Central memory CD8-positive, alpha-beta T cell (primary cell): ENCODE measurements around the gene S1PR2.
A peak's percentile ranks its signal among the peaks of the same experiment; 100 is the strongest.
"Not testable (repeated sequence)": the region's sequence is repeated elsewhere in the genome, so short reads cannot be mapped to it uniquely, and the experiment has no call there.

Experiments
- ATAC-seq: fragments of 150-1000 bp; cut with Tn5 transposase; replicated peaks from 2 replicates; pipeline ENCODE4 v1.10.0; 2022; ENCODE audit warnings: mild to moderate bottlenecking, moderate FRiP score, moderate number of reproducible peaks; ENCODE audit not compliant: poor library complexity, severe bottlenecking; ENCODE audit errors: extremely low read depth
- DNase-seq, 2 donors: peaks; one replicate each; pipeline ENCODE4 v3.0.0; 2021; ENCODE audit warnings: low spot score in 2 of 2
- H3K27ac Mint-ChIP-seq: one replicate; pipeline ENCODE4 v1.8.0; 2022; ENCODE audit warnings: low read depth, mild to moderate bottlenecking, moderate library complexity, mixed read lengths
- H3K27me3 Mint-ChIP-seq: one replicate; pipeline ENCODE4 v1.8.0; 2022; ENCODE audit warnings: mixed read lengths
- H3K36me3 Mint-ChIP-seq: one replicate; pipeline ENCODE4 v1.8.0; 2022; ENCODE audit warnings: mild to moderate bottlenecking, moderate library complexity, mixed read lengths; ENCODE audit not compliant: insufficient read depth
- H3K4me1 Mint-ChIP-seq: one replicate; pipeline ENCODE4 v1.8.0; 2022; ENCODE audit warnings: mixed read lengths
- H3K4me3 Mint-ChIP-seq: one replicate; pipeline ENCODE4 v1.8.0; 2022; ENCODE audit warnings: mild to moderate bottlenecking, moderate library complexity, mixed read lengths
- H3K9me3 Mint-ChIP-seq: one replicate; pipeline ENCODE4 v1.8.0; 2022; ENCODE audit warnings: mixed read lengths

Gene S1PR2

GRCh38 chr19:10191347-10191746 lies 39.8 kb downstream of the S1PR2 start:
- no peak overlapping the region for H3K4me3 Mint-ChIP-seq
- DNase-seq (no peak), ATAC-seq (no peak)
- peaks cover 33% of the 10 kb centered on the region for H3K36me3 Mint-ChIP-seq
- no peaks in the 10 kb centered on the region for H3K27me3 Mint-ChIP-seq
- H3K27ac Mint-ChIP-seq, result no peak overlapping the region
- no peaks in the 10 kb centered on the region for H3K9me3 Mint-ChIP-seq
- peaks cover 52% of the 10 kb centered on the region for H3K4me1 Mint-ChIP-seq

- Mint-ChIP-seq H3K4me3 (no peak overlapping the region), H3K36me3 (peaks cover 37% of the 10 kb centered on the region), H3K4me1 (peaks cover 46% of the 10 kb centered on the region), H3K27me3 (no peaks in the 10 kb centered on the region), H3K27ac (no peak overlapping the region), H3K9me3 (no peaks in the 10 kb centered on the region)
- ATAC-seq (no peak), DNase-seq (no peak)
These were observed 41.1 kb downstream of the S1PR2 start for GRCh38 chr19:10190026-10190425.

- Mint-ChIP-seq H3K36me3 (peaks cover 38% of the 10 kb centered on the region), H3K27me3 (no peaks in the 10 kb centered on the region), H3K27ac (no peak overlapping the region), H3K4me3 (no peak overlapping the region), H3K9me3 (no peaks in the 10 kb centered on the region), H3K4me1 (peaks cover 42% of the 10 kb centered on the region)
- ATAC-seq (no peak), DNase-seq (no peak)
These were observed 41.5 kb downstream of the S1PR2 start for GRCh38 chr19:10189616-10190015.

GRCh38 chr19:10187315-10187714 lies 43.8 kb downstream of the S1PR2 start:
- no peaks in the 10 kb centered on the region for H3K27me3 Mint-ChIP-seq
- H3K4me3 Mint-ChIP-seq, result no peak overlapping the region
- no peaks in the 10 kb centered on the region for H3K9me3 Mint-ChIP-seq
- peak overlapping the region; percentile 85 for H3K27ac Mint-ChIP-seq
- ATAC-seq (no peak), DNase-seq (no peak)
- peaks cover 35% of the 10 kb centered on the region for H3K36me3 Mint-ChIP-seq
- peaks cover 43% of the 10 kb centered on the region for H3K4me1 Mint-ChIP-seq

- H3K27ac Mint-ChIP-seq, result peak overlapping the region; percentile 91
- DNase-seq (no peak), ATAC-seq (no peak)
- no peaks in the 10 kb centered on the region for H3K27me3 Mint-ChIP-seq
- peaks cover 37% of the 10 kb centered on the region for H3K36me3 Mint-ChIP-seq
- H3K4me3 Mint-ChIP-seq, result no peak overlapping the region
- no peaks in the 10 kb centered on the region for H3K9me3 Mint-ChIP-seq
- H3K4me1 Mint-ChIP-seq, result peaks cover 31% of the 10 kb centered on the region
These were observed 46.5 kb downstream of the S1PR2 start for GRCh38 chr19:10184636-10185035.

- DNase-seq, result no peak
- Mint-ChIP-seq H3K27me3 (no peaks in the 10 kb centered on the region), H3K4me3 (no peak overlapping the region), H3K9me3 (no peaks in the 10 kb centered on the region), H3K27ac (peak overlapping the region; percentile 91), H3K36me3 (peaks cover 43% of the 10 kb centered on the region), H3K4me1 (peaks cover 29% of the 10 kb centered on the region)
- no peak for ATAC-seq
These were observed 47.2 kb downstream of the S1PR2 start for GRCh38 chr19:10183926-10184325.

GRCh38 chr19:10182847-10183246 lies 48.3 kb downstream of the S1PR2 start:
- Mint-ChIP-seq H3K9me3 (no peaks in the 10 kb centered on the region), H3K27me3 (no peaks in the 10 kb centered on the region), H3K27ac (no peak overlapping the region), H3K4me1 (peaks cover 22% of the 10 kb centered on the region), H3K36me3 (peaks cover 45% of the 10 kb centered on the region), H3K4me3 (no peak overlapping the region)
- DNase-seq, result no peak
- no peak for ATAC-seq

- ATAC-seq, result no peak
These were observed 49.1 kb downstream of the S1PR2 start for GRCh38 chr19:10182076-10182475.

GRCh38 chr19:10180459-10180858 lies 50.7 kb downstream of the S1PR2 start:
- Mint-ChIP-seq H3K27ac (no peak overlapping the region), H3K4me3 (no peak overlapping the region), H3K36me3 (peaks cover 58% of the 10 kb centered on the region), H3K27me3 (no peaks in the 10 kb centered on the region), H3K9me3 (no peaks in the 10 kb centered on the region), H3K4me1 (peaks cover 8% of the 10 kb centered on the region)
- no peak for ATAC-seq
- DNase-seq, result no peak

More at GRCh38 chr19:10182076-10182475, 49.1 kb downstream of the S1PR2 start:
- H3K36me3 Mint-ChIP-seq, result peaks cover 52% of the 10 kb centered on the region
- DNase-seq, result no peak
- no peak overlapping the region for H3K27ac Mint-ChIP-seq
- H3K4me3 Mint-ChIP-seq, result no peak overlapping the region
- no peaks in the 10 kb centered on the region for H3K9me3 Mint-ChIP-seq
- peaks cover 14% of the 10 kb centered on the region for H3K4me1 Mint-ChIP-seq
- H3K27me3 Mint-ChIP-seq, result no peaks in the 10 kb centered on the region

- H3K4me3 Mint-ChIP-seq, H3K4me1 Mint-ChIP-seq, DNase-seq, ATAC-seq, H3K9me3 Mint-ChIP-seq, H3K27ac Mint-ChIP-seq, H3K27me3 Mint-ChIP-seq: not testable (repeated sequence)
- H3K36me3 Mint-ChIP-seq, result peaks cover 61% of the 10 kb centered on the region
These were observed 51.1 kb downstream of the S1PR2 start for GRCh38 chr19:10180024-10180423.

- Mint-ChIP-seq H3K27ac (peak overlapping the region; percentile 52), H3K4me3 (no peak overlapping the region), H3K36me3 (peaks cover 82% of the 10 kb centered on the region), H3K4me1 (peaks cover 4% of the 10 kb centered on the region), H3K27me3 (no peaks in the 10 kb centered on the region), H3K9me3 (no peaks in the 10 kb centered on the region)
- ATAC-seq, result no peak
- no peak for DNase-seq
These were observed 57.6 kb downstream of the S1PR2 start for GRCh38 chr19:10173527-10173926.
